ENCODE results near the gene CCDC8.

Gene CCDC8

DNA sequence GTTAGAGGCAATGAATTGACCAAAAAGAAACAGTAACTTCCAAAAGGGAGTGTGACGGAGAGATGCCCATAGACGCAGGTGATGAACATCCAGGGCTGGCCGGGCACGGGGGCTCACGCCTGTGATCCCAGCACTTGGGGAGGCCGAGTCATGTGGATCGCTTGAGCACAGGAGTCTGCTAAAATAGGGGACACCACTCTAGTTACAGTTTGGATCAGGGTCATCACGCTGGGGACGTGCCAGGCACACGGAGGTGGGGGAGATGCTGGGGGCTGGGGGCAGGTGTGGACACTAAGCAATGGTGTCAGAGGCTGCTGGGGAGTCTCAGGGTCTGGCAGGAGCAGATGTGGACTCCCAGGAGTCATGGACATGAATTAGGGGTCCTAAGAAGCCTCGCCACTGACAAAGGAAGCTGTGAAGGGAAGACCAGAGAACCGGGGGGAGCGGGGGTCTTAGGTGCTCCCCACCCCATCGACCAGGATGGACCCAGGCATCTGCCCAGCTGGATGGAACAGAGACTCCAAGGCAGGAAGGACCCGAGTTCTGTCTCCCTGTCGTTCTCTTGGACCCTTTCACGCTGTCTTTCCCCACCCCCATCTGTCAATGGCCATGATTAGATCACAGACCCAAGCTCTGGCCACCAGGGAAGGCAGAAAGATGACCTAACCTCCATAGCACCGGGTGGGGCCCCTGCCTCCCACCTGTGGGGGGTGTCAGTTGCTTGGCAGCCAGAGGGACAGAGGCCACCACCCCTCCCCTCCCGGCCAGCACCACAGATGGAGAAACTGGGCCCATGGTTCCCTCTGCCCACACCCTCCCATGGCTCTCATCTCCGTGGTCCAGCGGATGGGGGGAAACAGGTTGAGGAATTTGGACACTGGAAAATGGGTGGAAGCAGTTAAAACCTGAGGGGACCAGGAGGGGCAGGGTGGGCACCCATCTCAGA, 19.6 kb downstream of the CCDC8 start:
- peaks cover 18% of the 10 kb centered on the region for H3K4me1 Mint-ChIP-seq
- H3K27ac Mint-ChIP-seq, result peak overlapping the region in 1 of 2 donors; percentile 5
- peaks cover 4 to 7% of the 10 kb centered on the region in 2 donors for H3K9me3 Mint-ChIP-seq
- peak; percentile 44 for ATAC-seq
- H3K27me3 Mint-ChIP-seq, result peaks cover 7% of the 10 kb centered on the region
- H3K4me3 Mint-ChIP-seq, result no peak overlapping the region
- DNase-seq, result no peak

DNA sequence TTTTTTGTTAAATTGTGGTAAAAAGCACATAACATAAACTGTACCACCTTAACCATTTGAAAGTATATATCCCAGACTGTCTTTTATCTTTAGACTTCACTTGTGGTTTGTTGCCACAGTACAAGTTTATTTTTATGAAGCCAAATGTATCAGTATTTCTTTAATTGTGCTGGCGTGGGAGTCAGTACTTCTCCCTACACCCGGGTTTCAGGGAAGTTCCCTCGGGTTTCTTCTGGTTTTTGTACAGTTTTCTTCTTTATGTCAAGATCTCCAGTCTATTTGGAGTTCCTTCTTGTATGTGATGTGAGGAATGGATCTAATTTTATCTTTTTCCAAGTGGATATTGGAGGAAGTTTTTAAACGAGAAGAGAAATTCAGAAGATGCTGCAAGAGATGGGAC, 20.5 kb downstream of the CCDC8 start:
- Mint-ChIP-seq H3K9me3 (peaks cover 4 to 7% of the 10 kb centered on the region in 2 donors), H3K27ac (no peak overlapping the region), H3K4me1 (peaks cover 18% of the 10 kb centered on the region), H3K4me3 (no peak overlapping the region), H3K27me3 (peaks cover 5% of the 10 kb centered on the region)
- ATAC-seq (no peak), DNase-seq (no peak)

DNA sequence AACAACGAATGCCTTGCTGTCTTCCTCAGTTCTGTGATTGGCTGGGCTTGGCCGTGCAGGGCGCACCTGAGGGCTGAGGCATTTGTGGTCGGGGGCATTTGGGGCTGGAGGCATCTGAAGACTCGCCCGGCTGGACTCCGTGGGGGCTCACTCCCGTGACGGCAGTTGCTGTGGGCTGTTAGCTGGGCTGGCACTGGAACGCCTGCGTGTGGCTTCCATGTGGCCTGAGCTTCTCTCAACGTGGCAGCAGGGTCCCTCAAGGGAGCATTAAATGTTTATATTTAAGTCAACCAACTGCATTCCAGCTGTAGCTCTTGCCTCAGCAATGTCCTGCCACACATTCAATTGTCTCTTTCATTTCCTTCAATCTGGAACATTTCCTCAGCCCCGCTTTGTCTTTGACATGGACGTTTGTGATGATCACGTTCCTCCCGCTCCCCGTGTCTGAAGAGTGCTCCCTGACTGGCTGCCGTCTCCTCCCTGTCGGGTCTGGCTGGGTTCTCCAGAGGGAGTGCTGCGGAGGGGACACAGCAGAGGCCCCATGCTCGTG, 21.0 kb downstream of the CCDC8 start:
- Mint-ChIP-seq H3K9me3 (peaks cover 4 to 7% of the 10 kb centered on the region in 2 donors), H3K27ac (no peak overlapping the region), H3K27me3 (peaks cover under 1% of the 10 kb centered on the region), H3K4me1 (peaks cover 18% of the 10 kb centered on the region), H3K4me3 (no peak overlapping the region)
- no peak for ATAC-seq
- DNase-seq, result no peak

DNA sequence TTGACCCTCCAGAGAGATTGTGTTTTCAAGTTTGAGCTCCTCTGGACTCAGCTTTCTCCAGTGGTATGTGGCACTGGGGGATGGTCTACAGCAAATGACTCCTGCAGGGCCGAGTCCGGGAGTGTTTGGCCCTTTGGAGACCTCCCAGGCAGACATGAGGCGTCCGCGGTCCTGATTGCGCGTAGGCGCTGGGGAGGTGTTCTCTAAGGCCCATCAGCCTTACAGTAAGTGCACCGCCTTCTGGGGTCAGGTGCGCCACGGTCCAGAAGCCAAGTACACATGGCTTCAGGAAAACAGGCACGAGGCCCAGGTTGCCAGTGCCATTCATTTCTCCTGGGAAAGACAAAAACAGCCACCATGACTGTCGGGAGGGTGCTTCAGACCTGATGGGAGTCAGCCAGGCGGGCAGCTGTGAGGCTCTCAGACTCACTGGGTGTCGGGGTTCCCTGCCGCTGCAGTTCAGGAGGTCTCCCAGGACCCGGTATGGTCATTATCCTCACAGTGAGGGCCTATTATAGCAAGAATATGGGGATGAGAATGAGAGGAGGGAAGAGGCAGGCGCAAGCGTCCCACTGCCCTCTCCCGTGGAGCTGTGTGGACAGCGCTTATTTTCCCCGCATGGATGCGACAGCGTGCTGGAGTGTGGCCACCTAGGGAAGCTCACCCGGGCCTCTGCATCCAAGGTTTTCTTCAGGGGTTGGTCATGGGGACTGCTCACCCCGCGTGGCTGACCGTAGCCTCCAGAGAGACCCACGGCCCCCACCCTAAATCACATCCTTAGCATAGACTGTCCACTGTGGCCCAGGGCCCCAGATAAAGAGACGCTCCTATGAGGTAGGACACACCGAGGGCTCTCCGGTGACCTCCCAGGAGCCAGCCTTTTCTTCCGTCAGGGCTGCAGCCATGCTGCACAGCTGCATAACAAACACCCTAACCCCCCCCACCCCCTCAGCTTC, 21.8 kb downstream of the CCDC8 start:
- ATAC-seq (no peak), DNase-seq (no peak)
- peaks cover 4 to 7% of the 10 kb centered on the region in 2 donors for H3K9me3 Mint-ChIP-seq
- H3K4me1 Mint-ChIP-seq, result peaks cover 18% of the 10 kb centered on the region
- no peaks in the 10 kb centered on the region for H3K27me3 Mint-ChIP-seq
- H3K27ac Mint-ChIP-seq, result no peak overlapping the region
- no peak overlapping the region for H3K4me3 Mint-ChIP-seq

DNA sequence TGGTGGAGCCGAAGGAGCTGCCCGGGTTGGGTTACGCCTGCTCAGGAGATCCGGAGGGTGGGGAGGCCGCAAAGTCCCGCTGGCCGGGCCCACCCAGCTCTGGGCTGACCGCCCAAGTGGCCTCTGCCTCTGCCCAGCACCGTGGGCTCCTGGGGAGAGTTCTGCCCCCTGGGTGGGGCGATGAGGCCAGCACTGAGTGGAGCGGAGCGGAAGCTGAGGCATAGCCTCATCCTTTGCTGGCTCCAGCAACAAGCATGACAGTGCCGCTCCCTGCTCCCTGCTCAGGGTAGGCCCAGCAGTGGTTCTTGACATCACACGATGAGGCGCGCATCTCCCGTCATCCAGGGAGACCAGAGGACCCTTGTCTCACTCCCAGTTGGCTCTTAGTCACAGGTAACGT, 22.5 kb downstream of the CCDC8 start:
- no peaks in the 10 kb centered on the region for H3K27me3 Mint-ChIP-seq
- H3K9me3 Mint-ChIP-seq, result peaks cover 4 to 7% of the 10 kb centered on the region in 2 donors
- no peak overlapping the region for H3K27ac Mint-ChIP-seq
- no peak overlapping the region for H3K4me3 Mint-ChIP-seq
- DNase-seq, result no peak
- H3K4me1 Mint-ChIP-seq, result peaks cover 18% of the 10 kb centered on the region
- no peak for ATAC-seq

DNA sequence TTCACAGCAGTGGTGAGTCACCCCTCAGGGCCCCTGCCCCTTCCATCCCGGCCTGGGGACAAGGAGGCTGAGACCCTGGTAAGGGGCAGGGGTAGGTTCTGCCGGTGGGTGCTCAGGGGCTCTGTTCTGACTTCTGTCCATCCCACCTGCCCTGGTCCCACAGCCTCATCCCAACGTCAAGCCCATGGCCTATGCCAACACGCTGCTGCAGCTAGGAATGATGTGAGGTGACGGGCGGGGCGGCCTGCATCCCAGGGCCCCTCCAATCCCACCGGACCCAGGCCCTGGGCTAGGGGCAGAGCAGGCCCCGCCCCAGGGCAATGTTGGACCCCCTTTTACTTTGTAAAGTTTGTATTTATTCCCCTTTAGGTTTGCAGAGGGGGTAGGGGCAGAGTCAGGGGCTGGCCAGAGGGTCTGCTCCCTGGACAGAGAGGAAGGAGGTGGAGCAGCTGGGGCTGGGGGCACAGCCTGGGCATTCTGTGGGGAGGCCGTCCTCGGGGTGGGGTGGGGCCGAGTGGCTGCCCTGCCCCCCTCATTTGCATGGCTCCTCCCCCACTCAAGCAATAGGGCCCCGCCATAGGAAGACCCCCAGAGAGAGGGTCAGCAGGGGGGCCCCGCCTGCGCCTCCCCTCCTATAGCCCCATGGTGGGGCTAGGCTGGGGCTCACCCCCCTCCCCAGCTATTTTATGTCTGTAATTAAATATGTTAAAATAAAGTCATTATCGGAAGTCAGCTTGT, 23.1 kb downstream of the CCDC8 start:
- DNase-seq, result no peak
- ATAC-seq, result no peak
- no peak overlapping the region for H3K4me3 Mint-ChIP-seq
- H3K9me3 Mint-ChIP-seq, result peaks cover 4 to 7% of the 10 kb centered on the region in 2 donors
- no peaks in the 10 kb centered on the region for H3K27me3 Mint-ChIP-seq
- peaks cover 18% of the 10 kb centered on the region for H3K4me1 Mint-ChIP-seq
- no peak overlapping the region for H3K27ac Mint-ChIP-seq

DNA sequence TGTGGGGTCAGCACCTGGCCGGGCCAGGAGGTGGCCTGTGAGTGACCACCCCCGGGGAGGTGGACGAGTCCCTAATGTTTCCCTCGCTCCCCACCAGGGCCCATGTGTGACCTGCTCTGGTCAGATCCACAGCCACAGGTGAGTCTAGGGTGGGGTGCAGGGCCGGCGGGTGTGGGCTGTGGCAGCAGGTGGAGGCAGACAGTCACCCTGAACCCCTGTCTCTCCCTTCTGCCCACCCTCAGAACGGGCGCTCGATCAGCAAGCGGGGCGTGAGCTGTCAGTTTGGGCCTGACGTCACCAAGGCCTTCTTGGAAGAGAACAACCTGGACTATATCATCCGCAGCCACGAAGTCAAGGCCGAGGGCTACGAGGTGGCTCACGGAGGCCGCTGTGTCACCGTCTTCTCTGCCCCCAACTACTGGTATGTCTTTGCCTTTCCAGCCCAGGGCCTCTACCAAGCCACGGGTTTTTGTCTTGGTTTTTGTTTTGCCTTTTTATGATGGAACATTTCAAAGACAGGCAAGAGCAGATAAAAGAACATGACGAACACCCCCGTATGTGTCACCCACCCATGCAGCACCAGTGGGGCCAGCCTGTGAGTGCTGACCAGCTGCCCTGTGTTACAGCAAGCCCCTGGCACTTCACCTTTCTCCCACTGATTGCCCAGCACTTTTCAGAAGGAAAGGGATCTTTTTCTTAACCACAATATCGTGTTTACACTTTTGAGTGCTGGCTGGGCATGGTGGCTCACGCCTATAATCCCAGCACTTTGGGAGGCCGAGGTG, 24.9 kb downstream of the CCDC8 start:
- no peak overlapping the region for H3K4me3 Mint-ChIP-seq
- no peaks in the 10 kb centered on the region for H3K27me3 Mint-ChIP-seq
- ATAC-seq, result no peak
- no peak overlapping the region for H3K27ac Mint-ChIP-seq
- no peak for DNase-seq
- H3K4me1 Mint-ChIP-seq, result peaks cover 14% of the 10 kb centered on the region
- H3K9me3 Mint-ChIP-seq, result peaks cover 4 to 7% of the 10 kb centered on the region in 2 donors

DNA sequence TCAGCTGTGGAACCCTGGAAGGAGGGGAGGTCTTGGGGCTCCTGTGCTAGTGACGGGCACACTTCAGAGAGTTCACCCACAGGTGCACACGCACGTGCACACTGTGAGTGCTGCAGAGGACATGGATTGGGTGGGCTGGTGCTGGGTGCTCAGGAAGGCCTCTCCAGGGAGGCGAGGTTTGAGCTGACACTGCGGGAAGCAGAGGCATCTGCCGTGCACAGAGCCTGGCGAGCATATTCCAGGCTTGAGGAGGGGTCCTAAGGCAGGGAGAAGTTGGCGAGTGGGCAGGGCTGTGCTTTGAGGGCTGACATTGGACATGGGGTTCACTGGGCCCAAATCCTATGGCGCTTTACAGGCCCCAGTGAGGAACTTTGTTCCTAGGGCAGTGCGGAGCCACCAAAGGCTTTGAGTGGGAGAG, 25.6 kb downstream of the CCDC8 start:
- no peak for ATAC-seq
- H3K27ac Mint-ChIP-seq, result peak overlapping the region in 1 of 2 donors; percentile 57
- peaks cover 4 to 7% of the 10 kb centered on the region in 2 donors for H3K9me3 Mint-ChIP-seq
- H3K4me3 Mint-ChIP-seq, result no peak overlapping the region
- DNase-seq, result no peak
- no peaks in the 10 kb centered on the region for H3K27me3 Mint-ChIP-seq
- peaks cover 13% of the 10 kb centered on the region for H3K4me1 Mint-ChIP-seq

DNA sequence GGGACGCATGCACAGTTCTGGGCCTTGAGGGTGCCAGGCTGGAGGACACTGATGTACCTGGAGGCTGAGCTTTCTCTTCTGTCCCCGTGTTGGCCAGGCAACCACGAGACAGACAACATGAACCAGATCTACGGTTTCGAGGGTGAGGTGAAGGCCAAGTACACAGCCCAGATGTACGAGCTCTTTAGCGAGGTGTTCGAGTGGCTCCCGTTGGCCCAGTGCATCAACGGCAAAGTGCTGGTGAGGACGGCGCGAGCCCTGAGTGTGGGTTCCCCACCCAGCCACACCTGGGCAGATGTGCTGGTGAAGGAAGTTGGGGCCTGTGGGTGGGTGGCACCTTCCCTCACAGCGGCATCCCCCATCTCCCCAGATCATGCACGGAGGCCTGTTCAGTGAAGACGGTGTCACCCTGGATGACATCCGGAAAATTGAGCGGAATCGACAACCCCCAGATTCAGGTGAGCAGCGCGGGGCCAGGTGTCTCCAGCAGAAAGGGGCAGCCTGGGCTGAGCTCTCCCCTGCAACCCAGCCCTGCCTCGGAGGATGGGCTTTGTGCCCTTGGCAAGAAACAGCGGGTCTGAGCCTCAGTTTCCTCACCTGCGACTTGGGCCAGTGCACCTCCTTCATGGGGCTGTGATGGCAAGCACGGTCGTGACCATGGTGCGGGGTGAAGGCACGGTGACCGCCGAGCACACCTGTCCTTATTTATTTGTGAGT, 26.2 kb downstream of the CCDC8 start:
- no peak for ATAC-seq
- H3K27ac Mint-ChIP-seq, result no peak overlapping the region
- H3K4me1 Mint-ChIP-seq, result peaks cover 8% of the 10 kb centered on the region
- H3K27me3 Mint-ChIP-seq, result no peaks in the 10 kb centered on the region
- no peak overlapping the region for H3K4me3 Mint-ChIP-seq
- DNase-seq, result no peak
- H3K9me3 Mint-ChIP-seq, result peaks cover 4 to 7% of the 10 kb centered on the region in 2 donors

DNA sequence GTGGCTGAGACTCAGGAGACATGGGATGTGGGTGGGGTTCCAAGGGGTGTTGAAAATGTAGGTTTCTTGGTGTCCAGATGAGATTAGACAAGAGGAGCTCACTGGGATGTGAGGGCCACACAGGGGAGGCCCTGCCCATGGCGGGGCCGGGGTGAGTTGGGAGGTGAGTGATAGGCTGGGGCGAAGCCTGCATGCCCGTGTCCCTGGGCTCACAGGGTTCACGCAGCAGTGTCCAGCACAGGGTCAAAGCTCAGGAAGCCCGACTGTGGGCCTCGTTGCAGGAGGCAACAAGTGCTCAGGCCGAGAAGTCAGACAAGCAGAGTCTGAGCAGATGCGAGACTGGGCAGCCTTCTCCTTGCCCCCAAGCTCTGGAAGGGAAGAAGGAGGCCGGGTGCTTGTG, 27.2 kb downstream of the CCDC8 start:
- Mint-ChIP-seq H3K9me3 (peaks cover 4 to 7% of the 10 kb centered on the region in 2 donors), H3K27me3 (no peaks in the 10 kb centered on the region), H3K4me3 (no peak overlapping the region), H3K27ac (no peak overlapping the region), H3K4me1 (peaks cover 2% of the 10 kb centered on the region)
- no peak for DNase-seq
- no peak for ATAC-seq

DNA sequence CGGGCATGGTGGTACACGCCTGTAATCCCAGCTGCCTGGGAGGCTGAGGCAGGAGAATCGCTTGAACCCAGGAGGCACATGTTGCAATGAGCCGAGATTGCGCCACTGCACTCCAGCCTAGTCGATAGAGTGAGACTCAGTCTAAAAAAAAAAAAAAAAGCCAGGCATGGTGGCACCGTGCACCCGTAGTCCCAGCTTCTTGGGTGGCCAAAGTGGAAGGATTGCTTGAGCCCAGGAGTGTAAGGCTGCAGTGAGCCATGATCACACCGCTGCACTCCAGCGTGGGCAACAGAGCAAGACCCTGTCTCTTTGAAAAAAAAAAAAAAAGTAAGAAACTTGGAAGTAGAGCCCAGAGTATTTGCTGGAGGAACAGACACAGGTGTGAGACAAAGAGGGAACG, 27.7 kb downstream of the CCDC8 start:
- Mint-ChIP-seq H3K9me3 (peaks cover 4 to 7% of the 10 kb centered on the region in 2 donors), H3K4me3 (no peak overlapping the region), H3K27ac (no peak overlapping the region), H3K27me3 (no peaks in the 10 kb centered on the region), H3K4me1 (no peaks in the 10 kb centered on the region)
- ATAC-seq (no peak), DNase-seq (peak in 1 of 2 donors; percentile 4)

DNA sequence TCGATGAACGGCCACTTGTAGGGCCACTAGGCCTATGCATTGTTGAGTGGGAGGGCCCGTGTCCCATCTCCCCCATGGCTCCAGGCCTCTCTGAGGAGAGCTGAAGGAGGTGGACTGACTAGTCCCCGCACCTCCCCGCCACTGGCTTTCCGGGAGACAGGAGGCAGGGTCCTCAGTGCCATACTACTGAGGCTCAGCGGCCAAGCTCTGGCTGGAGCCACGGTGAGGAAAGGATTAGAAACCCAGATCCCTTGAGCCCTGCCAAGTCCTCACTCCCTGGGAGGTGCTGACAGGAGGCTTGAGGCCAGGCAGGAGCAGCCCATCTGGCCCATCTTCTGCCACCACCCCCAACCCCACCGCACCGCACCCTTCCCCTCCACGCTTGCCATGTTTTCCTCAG, 29.0 kb downstream of the CCDC8 start:
- DNase-seq, result peak in 1 of 2 donors; percentile 2
- ATAC-seq, result no peak
- no peak overlapping the region for H3K27ac Mint-ChIP-seq
- H3K27me3 Mint-ChIP-seq, result no peaks in the 10 kb centered on the region
- no peaks in the 10 kb centered on the region for H3K4me1 Mint-ChIP-seq
- H3K9me3 Mint-ChIP-seq, result peaks cover 2% of the 10 kb centered on the region in 2 donors
- H3K4me3 Mint-ChIP-seq, result no peak overlapping the region

DNA sequence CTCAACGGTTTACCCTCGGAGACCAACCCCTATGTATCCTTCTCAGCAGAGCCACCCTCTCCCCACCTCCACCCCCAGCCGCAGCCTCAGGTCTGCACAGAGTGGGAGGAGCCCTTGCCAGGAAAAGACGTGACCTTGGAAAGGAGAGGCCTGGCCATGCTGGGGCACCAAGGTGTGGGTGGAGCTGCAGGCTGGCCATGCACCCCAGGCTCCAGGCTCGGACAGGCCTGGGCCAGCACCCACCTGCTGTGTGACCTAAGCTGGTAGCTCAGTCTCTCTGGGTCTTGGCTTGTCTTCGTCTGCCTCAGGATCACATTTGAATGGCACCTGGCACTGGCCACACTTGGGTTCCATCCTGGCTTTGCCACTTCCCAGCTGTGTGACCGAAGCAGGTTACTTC, 29.5 kb downstream of the CCDC8 start:
- DNase-seq (peak in 1 of 2 donors; percentile 8), ATAC-seq (no peak)
- H3K9me3 Mint-ChIP-seq, result no peaks in the 10 kb centered on the region
- H3K4me3 Mint-ChIP-seq, result no peak overlapping the region
- no peaks in the 10 kb centered on the region for H3K27me3 Mint-ChIP-seq
- H3K27ac Mint-ChIP-seq, result no peak overlapping the region
- H3K4me1 Mint-ChIP-seq, result no peaks in the 10 kb centered on the region
